Right atrium auricular region (tissue), 2 donors: ENCODE results near the gene MTERF4. TPM values are rescaled to one million over a fixed set of nuclear protein-coding genes. Genes with fewer than 3 reads are reported as not detected.

Source experiments
- DNase-seq: peaks from one replicate; pipeline ENCODE4 v3.0.0-alpha.2; 2019; ENCODE audit warnings: low spot score
- H3K27ac ChIP-seq, 2 donors: fragments of 200-600 bp; sonication (generic); 1 replicate in 1 of 2; 2 replicates in 1 of 2; pipeline ENCODE4 v1.5.1; 2016 to 2019
- H3K27me3 ChIP-seq, 2 donors: fragments of 200-600 bp; sonication (generic); one replicate each; pipeline versions ENCODE4 v1.5.1 to v1.6.0; 2017 to 2019
- H3K36me3 ChIP-seq: fragments of 200-600 bp; sonication (generic); one replicate; pipeline ENCODE4 v1.5.1; 2016
- H3K4me1 ChIP-seq, 2 donors: fragments of 200-600 bp; sonication (generic); one replicate each; pipeline versions ENCODE4 v1.5.1 to v1.6.0; 2017 to 2019
- H3K4me3 ChIP-seq, 2 donors: fragments of 200-600 bp; sonication (generic); 1 replicate in 1 of 2; 2 replicates in 1 of 2; pipeline ENCODE4 v1.5.1; 2017 to 2019; ENCODE audit warnings: mild to moderate bottlenecking in 1 of 2, moderate library complexity in 1 of 2
- H3K9me3 ChIP-seq, 2 donors: fragments of 200-600 bp; sonication (generic); one replicate each; pipeline ENCODE4 v1.5.1; 2019
- total RNA-seq, 2 donors: library from RNA; depleted of rRNA; stranded (reverse); fragments of >200 nt; gene quantifications; one replicate each; pipeline ENCODE4 v1.1.0, GENCODE V29; 2016
- TF ChIP-seq, protein P1 (sequence below), 2 donors: fragments of 200-600 bp; sonication (generic); IDR thresholded peaks; one replicate each; pipeline ENCODE4 v1.5.1; 2019; ENCODE audit warnings: antibody characterized with exemption in 2 of 2

MTERF4 gene
- total RNA-seq, 2 donors from 2014 or later, result 20.6 to 25.3 TPM

DNA sequence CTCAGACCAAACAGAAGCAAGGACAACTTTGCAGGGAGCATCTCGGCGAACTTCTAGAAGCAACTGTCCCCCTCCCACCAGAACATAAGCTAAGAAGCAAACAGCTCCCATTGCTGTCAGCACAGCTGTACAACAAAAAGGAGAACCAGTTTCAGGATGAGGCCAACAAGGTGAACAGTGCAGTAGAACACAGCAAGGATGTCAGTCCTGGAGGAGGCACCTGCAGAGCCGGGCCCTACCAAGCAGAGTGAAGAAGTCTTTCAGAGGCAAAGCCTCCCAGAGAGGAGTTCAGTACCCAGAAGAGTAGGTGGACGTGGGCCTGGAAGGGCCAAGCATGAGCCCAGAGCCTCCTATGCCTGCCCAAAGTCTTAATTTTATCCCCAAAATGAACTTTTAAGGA lies 46.2 kb upstream of the MTERF4 start:
- H3K27me3 ChIP-seq, result no peaks in the 10 kb centered on the region
- H3K9me3 ChIP-seq, result no peaks in the 10 kb centered on the region
- H3K27ac ChIP-seq, result no peak overlapping the region
- no peak for DNase-seq
- H3K4me1 ChIP-seq, result peaks cover 0 to 22% of the 10 kb centered on the region in 2 donors
- no peaks in the 10 kb centered on the region for H3K36me3 ChIP-seq
- TF ChIP-seq, protein P1, sequence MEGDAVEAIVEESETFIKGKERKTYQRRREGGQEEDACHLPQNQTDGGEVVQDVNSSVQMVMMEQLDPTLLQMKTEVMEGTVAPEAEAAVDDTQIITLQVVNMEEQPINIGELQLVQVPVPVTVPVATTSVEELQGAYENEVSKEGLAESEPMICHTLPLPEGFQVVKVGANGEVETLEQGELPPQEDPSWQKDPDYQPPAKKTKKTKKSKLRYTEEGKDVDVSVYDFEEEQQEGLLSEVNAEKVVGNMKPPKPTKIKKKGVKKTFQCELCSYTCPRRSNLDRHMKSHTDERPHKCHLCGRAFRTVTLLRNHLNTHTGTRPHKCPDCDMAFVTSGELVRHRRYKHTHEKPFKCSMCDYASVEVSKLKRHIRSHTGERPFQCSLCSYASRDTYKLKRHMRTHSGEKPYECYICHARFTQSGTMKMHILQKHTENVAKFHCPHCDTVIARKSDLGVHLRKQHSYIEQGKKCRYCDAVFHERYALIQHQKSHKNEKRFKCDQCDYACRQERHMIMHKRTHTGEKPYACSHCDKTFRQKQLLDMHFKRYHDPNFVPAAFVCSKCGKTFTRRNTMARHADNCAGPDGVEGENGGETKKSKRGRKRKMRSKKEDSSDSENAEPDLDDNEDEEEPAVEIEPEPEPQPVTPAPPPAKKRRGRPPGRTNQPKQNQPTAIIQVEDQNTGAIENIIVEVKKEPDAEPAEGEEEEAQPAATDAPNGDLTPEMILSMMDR (IDR thresholded peaks at IDR 0.05), result no peak
- H3K4me3 ChIP-seq, result no peak overlapping the region

DNA sequence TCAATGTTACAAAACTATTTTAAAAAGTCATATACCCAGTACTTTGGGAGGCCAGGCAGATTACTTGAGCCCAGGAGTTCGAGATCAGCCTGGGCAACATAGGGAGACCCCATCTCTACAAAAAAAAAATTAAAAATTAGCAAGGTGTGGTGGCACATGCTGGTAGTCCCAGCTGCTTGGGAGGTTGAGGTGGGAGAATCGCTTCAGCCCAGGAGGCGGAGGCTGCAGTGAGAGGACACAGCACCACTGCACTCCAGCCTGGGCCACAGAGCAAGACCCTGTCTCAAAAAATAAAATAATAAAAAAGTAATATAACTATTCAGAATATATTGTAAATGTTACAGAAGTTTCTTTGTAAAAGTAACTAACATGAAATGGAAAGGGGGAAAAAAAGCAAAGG lies 45.2 kb upstream of the MTERF4 start:
- TF ChIP-seq, protein P1 (IDR thresholded peaks at IDR 0.05), result no peak
- Histone ChIP-seq H3K36me3 (no peaks in the 10 kb centered on the region), H3K4me1 (peaks cover 0 to 22% of the 10 kb centered on the region in 2 donors), H3K27ac (no peak overlapping the region), H3K9me3 (no peaks in the 10 kb centered on the region), H3K27me3 (no peaks in the 10 kb centered on the region), H3K4me3 (no peak overlapping the region)
- no peak for DNase-seq

DNA sequence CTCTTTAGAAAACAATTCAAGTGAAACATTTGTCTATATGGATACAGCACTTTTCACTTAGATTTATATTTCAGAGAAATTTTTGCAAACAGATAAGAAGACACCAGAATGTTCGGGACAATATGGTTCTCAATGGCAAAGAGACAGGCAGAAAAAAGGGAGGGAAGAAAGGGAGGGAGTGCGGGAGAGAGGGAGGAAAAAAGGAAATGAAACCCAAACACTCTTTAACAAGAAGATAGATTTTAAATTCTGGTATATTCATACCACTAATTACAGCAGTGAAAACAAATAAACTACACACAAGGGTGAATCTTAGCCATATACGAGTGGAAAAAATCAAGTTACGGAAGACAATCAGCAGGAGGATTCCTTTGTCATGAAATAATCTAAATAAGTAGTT lies 44.2 kb upstream of the MTERF4 start:
- Histone ChIP-seq H3K4me1 (peaks cover 0 to 19% of the 10 kb centered on the region in 2 donors), H3K27me3 (no peaks in the 10 kb centered on the region), H3K36me3 (no peaks in the 10 kb centered on the region), H3K4me3 (no peak overlapping the region), H3K27ac (no peak overlapping the region), H3K9me3 (no peaks in the 10 kb centered on the region)
- no peak for DNase-seq
- TF ChIP-seq, protein P1 (IDR thresholded peaks at IDR 0.05), result no peak

DNA sequence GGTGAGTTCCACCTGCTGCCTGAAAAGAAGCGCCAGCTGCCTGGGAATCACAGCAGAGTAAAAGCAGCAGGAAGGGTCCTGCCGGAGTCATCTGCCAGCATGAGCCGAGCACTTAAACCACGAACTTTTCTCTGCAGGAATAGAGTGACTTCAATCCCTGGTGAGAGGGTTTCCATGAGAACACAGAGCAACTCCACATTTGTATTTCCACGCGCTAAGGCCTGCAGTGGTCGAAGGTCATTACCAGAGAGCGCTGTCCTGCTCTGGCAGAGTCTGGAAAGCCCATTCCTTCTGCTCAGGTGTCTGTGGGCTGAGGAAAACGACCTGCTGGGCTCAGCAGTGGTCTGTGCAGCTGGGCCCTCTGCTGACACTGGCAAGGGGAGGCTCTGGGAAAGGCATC lies 40.5 kb upstream of the MTERF4 start:
- Histone ChIP-seq H3K4me3 (no peak overlapping the region), H3K36me3 (no peaks in the 10 kb centered on the region), H3K9me3 (no peaks in the 10 kb centered on the region), H3K4me1 (no peaks in the 10 kb centered on the region), H3K27me3 (no peaks in the 10 kb centered on the region), H3K27ac (no peak overlapping the region)
- TF ChIP-seq, protein P1 (IDR thresholded peaks at IDR 0.05), result no peak
- no peak for DNase-seq

DNA sequence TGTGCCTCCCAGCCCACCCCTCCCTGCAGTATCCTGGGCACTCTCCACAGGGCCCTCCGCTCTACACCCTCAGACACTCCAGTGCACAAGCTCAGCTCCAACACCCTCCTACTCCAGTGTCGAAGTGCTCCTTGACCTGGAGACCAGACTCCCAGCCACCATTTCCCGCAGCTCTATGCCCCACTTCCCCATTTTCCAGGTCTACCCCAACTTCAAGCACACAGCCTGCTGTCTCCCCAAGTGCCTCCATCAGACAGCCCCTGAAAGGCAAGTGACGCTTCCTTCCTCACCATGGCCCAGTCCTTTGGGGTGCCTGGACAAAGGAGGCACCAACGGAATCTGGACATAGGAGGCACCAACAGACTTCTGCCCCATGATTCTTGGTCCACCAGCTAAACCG lies 40.0 kb upstream of the MTERF4 start:
- H3K27me3 ChIP-seq, result no peaks in the 10 kb centered on the region
- no peak overlapping the region for H3K4me3 ChIP-seq
- TF ChIP-seq, protein P1 (IDR thresholded peaks at IDR 0.05), result no peak
- H3K36me3 ChIP-seq, result no peaks in the 10 kb centered on the region
- DNase-seq, result no peak
- no peaks in the 10 kb centered on the region for H3K4me1 ChIP-seq
- H3K9me3 ChIP-seq, result no peaks in the 10 kb centered on the region
- no peak overlapping the region for H3K27ac ChIP-seq

DNA sequence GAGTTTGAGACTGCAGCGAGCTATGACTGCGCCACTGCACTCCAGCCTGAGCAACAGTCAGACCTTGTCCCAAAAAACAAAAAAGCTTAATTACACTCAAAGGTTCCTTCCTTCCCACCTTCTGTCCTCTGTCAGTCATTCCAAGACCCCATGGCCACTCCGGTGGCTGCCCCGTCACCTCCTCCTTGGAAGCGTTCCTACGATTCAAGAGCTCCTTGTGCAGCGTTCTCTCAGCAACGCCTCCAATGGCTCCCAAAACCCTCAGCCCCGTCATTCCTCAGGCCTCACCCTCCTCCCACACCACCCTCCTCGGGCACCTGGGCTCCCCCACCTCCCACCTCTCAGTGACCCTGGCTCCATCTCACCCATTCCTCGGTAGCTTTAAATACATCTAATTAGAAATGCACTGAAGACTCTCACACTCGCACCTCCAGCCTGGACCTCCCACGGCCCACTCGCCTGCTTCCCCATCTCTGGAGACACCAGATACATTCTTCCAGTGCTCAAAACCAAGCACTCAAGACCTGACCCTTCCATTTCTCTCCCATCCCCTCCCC lies 39.2 kb upstream of the MTERF4 start:
- TF ChIP-seq, protein P1 (IDR thresholded peaks at IDR 0.05), result no peak
- DNase-seq, result no peak
- Histone ChIP-seq H3K36me3 (no peaks in the 10 kb centered on the region), H3K9me3 (no peaks in the 10 kb centered on the region), H3K27me3 (no peaks in the 10 kb centered on the region), H3K27ac (no peak overlapping the region), H3K4me1 (no peaks in the 10 kb centered on the region), H3K4me3 (no peak overlapping the region)
